Retina (tissue), 1 donor: ENCODE data around the gene NAT10.
"Not testable (repeated sequence)": the region's sequence is repeated elsewhere in the genome, so short reads cannot be mapped to it uniquely, and the experiment has no call there.

Experiments used
- DNase-seq: peaks from one replicate; pipeline ENCODE4 v3.0.0-alpha.2; 2016

NAT10 gene

DNA sequence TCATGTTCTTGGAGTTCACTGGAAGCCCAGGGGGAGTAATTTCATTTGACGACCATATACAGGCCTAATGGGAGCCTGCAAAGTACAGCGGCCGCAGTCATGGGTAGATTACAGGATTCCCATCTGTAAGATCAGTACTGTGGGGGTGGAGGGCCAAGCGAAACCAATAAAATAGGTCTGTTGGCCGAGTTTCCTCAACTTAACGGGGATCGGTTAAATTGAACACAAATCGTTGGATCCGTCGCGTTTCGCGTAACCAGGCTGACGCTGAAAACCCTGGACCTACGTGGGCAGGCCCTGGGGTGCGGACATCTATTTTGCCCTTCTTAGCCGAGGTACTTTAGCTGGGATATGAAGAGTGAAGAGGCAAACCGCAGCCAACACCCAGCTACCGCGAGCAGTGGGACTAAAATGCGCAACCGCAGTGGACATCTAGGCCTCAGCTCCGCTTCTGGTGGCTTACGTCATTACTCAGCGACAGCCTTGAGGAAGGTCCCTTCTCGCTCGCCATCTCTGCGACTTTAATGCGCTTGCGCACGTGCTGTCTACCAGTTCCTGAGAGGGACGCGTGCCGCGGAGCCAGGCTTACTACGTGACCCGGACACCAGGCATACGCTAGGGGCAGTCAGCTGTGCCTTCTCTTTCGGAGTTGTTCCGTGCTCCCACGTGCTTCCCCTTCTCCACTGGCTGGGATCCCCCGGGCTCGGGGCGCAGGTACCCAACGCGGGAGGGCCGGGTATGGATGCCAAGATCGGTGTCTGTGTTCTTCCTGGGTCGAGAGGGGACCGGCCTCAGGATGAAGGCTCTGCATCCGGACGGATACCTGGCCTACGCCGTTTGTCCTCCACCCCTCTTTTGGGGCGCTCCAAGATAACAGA lies at the start of gene NAT10:
TSS of gene NAT10 (plus strand) at position 551 of the 878 bp plus-strand sequence. CDS start 2,597 bp downstream, outside the sequence.
- DNase-seq, result peak; percentile 97

DNA sequence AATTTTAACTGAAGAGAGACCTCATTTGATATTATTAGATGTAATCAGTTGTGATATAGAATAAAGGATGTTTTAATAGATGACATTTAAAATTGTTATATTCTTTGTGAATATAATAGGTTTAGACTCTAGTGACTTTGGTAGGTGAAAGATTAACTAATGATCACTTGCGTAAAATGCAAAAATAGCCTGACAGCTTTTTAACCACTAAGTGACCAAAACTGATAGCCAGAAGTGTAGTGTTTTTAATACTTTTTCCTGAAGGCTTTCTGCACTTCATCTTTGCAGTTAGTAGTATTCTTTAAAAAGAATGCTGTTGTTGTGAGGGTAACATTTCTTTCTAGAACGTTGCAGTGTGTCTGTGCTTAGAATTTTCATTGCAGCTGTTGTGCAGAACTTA lies 48.8 kb upstream of the NAT10 start:
- DNase-seq, result no peak

- no peak for DNase-seq
These were observed 42.2 kb upstream of the NAT10 start for GRCh38 chr11:34063061-34063795.

DNA sequence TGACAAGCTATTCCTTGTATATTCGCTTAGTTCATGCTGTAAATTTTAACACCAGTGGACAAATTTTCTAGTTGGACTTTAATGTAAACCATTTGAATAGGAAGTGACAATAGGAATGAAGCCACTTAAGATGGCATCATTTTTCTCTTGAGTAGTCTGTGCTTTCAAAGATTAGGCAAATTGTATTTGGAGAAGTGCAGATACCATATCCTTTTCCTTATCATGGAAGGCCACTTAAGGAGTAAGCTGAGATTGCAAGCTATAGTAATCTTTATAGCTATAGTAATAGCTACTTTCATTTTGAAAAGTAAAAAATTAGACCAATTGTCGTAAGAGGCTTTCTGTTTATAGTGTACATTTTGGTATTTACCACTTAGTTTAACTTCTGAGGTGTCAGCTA lies 41.1 kb upstream of the NAT10 start:
- no peak for DNase-seq

DNA sequence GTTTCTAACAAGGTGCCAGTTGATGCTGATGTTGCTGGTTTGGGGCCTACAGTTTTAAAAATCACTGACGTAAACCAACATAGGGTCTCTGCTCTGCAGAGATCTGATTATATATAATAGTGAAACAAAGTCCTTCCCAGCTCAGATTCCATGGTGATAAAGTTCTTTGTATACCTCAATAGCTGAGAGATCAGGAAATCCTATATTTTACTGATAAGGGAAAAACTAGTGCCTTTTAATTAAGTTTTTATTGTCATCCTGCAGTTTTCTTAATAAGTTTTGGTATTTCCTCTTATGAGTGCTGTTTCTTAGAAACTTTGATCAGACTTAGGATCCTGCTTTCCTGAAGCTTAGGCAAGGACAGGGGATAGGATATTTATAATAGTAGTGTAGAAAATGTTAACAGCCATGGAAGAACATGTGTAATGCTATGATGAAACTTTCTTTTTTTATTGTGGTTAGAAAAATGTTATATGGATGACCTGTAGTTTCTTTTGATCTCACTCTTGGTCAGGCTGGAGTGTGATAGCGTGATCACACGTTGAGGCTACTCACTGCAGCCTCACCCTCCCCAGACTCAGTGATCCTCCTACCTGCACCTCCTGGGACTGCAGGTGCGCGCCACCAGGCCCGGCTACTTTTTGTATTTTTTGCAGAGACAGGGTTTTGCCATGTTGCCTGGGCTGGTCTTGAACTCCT lies 39.8 kb upstream of the NAT10 start:
- no peak for DNase-seq

GRCh38 chr11:34066766-34067165 lies 38.7 kb upstream of the NAT10 start:
- not testable (repeated sequence) for DNase-seq

DNA sequence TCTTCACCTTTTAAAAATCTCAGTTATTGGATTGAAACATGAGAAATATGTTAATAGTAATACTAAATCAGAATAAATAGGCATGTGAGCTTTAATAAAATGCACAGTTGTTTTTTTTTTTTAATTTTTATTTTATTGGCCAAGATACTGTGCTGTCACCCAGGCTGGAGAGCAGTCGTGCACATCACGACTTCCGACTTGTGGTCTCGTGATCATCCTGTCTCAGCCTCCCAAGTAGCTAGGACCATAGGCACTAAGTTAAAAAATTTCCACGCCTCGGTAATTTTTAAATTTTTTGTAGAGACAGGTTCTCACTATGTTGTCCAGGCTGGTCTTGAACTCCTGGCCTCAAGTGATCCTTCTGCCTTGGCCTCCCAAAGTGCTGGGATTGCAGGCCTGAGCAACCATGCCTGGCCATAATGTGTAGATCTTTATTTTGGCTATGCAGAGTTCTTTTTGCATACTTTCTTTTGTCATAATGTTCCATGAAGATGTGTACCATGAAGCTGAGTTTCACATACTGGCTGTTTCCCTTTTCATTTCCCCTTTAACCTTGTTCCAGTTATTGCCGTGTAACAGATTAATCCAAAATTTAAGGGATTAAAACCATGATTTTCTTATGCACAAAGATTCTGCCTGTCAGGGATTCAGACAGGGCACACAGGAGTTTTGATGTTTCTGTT lies 37.9 kb upstream of the NAT10 start:
- DNase-seq, result no peak

GRCh38 chr11:34068111-34068510 lies 37.3 kb upstream of the NAT10 start:
- DNase-seq, result no peak

GRCh38 chr11:34071306-34071705 lies 34.1 kb upstream of the NAT10 start:
- not testable (repeated sequence) for DNase-seq

DNA sequence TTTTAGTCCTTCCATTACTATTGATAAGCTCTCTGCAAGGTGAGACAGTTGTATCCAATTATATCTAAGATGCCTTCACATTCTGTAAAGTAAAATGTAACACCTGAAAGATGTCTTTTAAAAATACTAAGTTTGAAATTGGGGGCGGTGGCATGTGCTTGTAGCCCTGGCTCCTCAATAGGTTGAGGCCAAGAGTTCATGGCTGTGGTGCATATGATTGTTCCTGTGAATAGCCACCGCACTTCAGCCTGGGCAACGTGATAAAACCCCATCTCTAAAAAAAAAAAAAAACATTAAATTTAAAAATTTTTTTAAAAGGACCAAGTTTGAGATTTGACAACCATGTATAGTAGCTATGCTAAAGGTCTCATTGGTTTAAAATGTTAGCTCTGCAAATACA lies 33.4 kb upstream of the NAT10 start:
- no peak for DNase-seq

- no peak for DNase-seq
These were observed 32.6 kb upstream of the NAT10 start for GRCh38 chr11:34072832-34073231.

DNA sequence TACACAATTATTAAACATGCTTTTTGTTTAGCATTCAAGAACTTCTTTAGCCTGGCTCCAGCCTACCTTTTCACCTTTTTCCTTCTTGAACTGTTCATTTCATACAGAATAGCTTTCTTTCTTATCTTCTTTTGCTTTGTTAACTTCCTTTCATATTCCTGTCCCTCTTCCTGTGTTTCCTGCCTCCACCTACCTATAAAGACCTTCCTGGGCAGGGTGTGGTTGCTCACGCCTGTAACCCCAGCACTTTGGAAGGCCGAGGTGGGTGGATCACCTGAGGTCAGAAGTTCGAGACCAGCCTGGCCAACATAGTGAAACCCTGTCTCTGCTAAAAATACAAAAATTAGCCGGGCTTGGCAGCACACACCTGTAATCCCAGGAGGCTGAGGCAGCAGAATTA lies 31.0 kb upstream of the NAT10 start:
- DNase-seq, result no peak

GRCh38 chr11:34075178-34075820 lies 30.1 kb upstream of the NAT10 start:
- DNase-seq, result no peak

DNA sequence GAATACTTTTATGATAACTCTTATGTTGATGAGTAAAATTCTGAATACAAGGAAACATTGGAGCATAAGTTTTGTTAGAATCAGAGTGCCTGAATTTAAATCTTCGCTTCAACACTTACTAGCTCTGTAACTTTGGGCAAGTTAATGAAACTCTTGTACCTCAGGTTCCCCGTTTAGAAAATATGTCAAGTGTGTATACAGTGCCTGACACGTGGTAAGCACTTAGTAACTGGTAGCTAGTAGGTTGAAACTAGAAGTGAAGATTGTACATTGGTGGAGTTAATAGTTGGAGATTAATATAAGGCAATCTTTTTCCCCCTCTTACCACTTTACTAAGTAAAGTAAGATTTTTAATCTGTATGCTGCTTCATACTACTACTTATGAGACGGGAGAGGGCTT lies 24.8 kb upstream of the NAT10 start:
- DNase-seq, result no peak

DNA sequence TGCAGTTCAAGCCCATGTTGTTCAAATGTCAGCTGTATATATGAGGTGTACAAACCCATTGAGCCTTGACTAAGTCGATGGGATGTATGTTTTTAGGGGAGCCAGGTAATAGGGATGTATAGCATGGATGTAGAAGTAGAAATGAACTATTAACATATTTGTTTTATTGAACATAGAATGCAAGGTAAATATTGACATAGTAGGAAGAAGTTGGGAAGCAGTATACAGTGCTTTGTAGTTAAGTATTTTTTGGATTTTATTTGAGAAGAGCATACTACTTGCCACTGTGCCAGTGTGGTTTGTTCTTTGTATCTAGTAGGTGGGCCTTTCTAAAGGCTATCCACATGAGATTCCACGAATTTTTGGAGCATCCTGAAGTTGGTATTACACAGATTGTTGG lies 20.8 kb upstream of the NAT10 start:
- no peak for DNase-seq

DNA sequence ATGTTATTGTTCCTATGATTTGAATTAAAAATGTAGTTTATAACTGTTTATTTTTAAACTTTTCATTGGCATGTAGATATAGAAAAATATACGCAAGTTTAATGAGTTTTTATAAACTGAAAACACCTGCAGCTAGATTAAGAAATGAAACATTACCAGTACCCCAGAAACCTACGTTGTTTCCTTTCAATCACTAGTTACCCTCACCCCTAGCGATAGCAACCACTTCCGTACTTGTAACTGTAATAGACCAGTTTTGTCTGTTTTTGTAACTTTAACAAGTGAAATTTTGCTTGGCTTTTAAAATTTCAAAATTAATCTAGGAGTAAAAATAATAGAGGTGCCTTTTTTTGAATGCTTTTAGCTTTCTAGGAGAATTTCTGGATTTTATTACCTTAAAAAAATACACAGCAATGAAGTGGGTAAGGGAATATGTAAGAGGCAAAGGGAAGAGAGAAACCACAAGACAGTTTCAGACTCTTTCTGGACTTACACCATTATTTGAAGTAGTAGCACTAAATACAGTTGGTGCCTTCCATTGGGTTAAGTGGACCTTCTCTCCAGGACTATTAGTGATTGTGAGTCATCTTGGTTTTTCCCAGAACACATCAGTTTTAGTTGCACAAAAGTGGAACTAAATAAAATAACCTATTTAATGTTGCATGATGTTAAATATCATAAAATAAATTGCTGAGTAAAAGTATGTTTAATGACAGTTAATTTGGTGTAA lies 18.7 kb upstream of the NAT10 start:
- DNase-seq, result no peak

DNA sequence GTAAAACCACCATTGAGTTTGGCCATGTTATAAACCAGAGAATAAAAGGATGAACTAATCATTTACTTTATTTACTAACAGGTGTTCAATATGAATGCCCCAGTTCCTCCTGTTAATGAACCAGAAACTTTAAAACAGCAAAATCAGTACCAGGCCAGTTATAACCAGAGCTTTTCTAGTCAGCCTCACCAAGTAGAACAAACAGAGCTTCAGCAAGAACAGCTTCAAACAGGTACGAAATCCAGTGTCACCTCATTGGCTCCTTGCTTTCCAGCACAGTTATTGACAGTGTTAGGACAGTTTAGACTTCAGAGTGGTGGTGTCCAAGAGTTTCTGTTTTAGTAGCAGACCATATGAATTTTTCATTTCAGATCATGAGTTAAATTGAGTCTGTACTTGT lies 13.6 kb upstream of the NAT10 start:
- no peak for DNase-seq

DNA sequence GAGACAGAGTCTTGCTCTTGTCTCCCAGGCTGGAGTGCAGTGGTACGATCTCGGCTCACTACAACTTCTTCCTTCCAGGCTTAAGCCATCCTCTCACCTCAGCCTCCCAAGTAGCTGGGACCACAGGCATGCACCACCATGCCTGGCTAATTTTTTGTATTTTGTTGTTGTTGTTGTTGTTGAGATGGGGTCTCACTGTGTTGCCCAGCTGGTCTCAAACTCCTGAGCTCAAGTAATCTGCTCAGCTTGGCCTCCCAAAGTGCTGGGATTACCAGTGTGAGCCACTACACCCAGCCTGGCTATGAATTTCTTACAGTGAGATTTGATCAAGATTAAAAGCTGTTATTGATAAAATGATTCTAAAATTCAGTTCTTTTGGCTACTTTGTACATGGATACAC lies 10.5 kb upstream of the NAT10 start:
- DNase-seq, result not testable (repeated sequence)

DNA sequence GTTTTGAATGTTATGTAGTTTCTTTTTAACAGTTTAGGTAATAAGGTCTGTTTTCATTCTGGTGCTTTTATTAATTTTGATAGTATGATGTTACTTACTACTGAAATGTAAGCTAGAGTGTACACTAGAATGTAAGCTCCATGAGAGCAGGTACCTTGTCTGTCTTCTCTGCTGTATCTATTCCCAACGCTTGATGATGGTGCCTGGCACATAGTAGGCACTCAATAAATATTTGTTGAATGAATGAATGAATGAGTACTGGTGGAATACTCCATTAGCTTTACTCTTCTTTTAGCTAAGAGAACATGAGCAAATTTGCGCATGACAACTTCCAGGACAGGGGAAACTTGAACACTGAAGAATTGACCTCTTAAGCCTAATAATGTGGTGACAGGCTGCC lies 6.6 kb upstream of the NAT10 start:
- no peak for DNase-seq

DNA sequence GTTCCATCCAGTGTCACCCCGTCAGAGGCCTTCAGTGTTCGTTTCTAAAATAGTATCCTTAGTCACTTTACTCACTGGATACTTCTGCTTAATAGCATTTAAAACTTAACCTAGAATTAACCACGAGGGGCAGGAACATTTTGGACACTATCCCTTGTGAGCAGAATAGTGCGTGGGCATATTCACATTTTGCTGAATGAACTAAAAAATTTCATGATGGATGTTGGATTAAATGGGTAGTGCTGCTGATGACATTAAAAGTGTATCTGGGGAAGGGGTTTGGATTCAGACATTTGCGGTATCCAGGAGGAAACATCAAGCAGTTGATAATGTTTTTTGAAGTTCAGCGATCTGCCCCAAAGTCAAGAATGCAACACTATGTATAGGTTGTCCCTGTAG lies 750 bp upstream of the NAT10 start:
- no peak for DNase-seq

GRCh38 chr11:34105957-34106504 lies 602 bp downstream of the NAT10 start:
- DNase-seq, result no peak
